H1 (cell line): ENCODE results near the gene ADAM19. TPM values are rescaled to one million over a fixed set of nuclear protein-coding genes. Genes with fewer than 3 reads are reported as not detected.

Source experiments
- CTCF ChIA-PET: fragments of 300-600 bp; sonication (Branson Sonifier 250); formaldehyde crosslinking; loops from one replicate; lab custom pipeline; 2021; ENCODE audit not compliant: partially characterized antibody; lab: Charles Lee
- POLR2A ChIA-PET: fragments of 300-600 bp; sonication (Branson Sonifier 250); formaldehyde crosslinking; loops from one replicate; lab custom pipeline; 2021; ENCODE audit warnings: inconsistent platforms; ENCODE audit not compliant: partially characterized antibody; lab: Charles Lee
- DNase-seq, 2 experiments: peaks; one replicate each; pipeline versions ENCODE4 v3.0.0 to v3.0.0-alpha.2; 2010 to 2022; ENCODE audit warnings: low spot score in 2 of 2, low read depth in 1 of 2, mixed read lengths in 1 of 2
- FAIRE-seq: peaks from 2 replicates; lab custom pipeline; 2011; peaks lifted over from hg19 to GRCh38; lab: Jason Lieb, UNC
- H2AFZ ChIP-seq: 2 replicates; pipeline ENCODE4 v1.8.1; 2012; ENCODE audit warnings: low read length, inconsistent platforms
- H2AK5ac ChIP-seq: 2 replicates; pipeline ENCODE4 v1.6.1; 2013; ENCODE audit warnings: low read depth, low read length
- H2BK120ac ChIP-seq: replicated peaks from 2 replicates; pipeline ENCODE3; 2013; ENCODE audit warnings: low read depth, low read length, inconsistent platforms
- H2BK12ac ChIP-seq: 2 replicates; pipeline ENCODE4 v1.6.1; 2013; ENCODE audit warnings: low read depth, low read length
- H2BK15ac ChIP-seq: 2 replicates; pipeline ENCODE4 v1.6.1; 2013; ENCODE audit warnings: low read length
- H2BK20ac ChIP-seq: 2 replicates; pipeline ENCODE4 v1.6.1; 2013; ENCODE audit warnings: low read length
- H2BK5ac ChIP-seq: 2 replicates; pipeline ENCODE4 v1.6.1; 2013; ENCODE audit warnings: low read depth, low read length
- H3K14ac ChIP-seq: 2 replicates; pipeline ENCODE4 v1.6.1; 2013; ENCODE audit warnings: inconsistent platforms; ENCODE audit not compliant: insufficient read length
- H3K18ac ChIP-seq: 2 replicates; pipeline ENCODE4 v1.6.1; 2013; ENCODE audit warnings: low read length; ENCODE audit errors: extremely low read depth
- H3K23ac ChIP-seq: 2 replicates; pipeline ENCODE4 v1.6.1; 2013; ENCODE audit warnings: inconsistent platforms; ENCODE audit not compliant: insufficient read length
- H3K23me2 ChIP-seq: 2 replicates; pipeline ENCODE4 v1.6.1; 2013; ENCODE audit warnings: low read depth, low read length
- H3K27ac ChIP-seq: 2 replicates; pipeline ENCODE4 v1.6.1; 2011; ENCODE audit warnings: low read depth, low read length, inconsistent platforms
- H3K27me3 ChIP-seq, 4 experiments: replicated peaks in 1 of 4; 1 replicate in 1 of 4; 2 replicates in 3 of 4; pipeline versions ENCODE4 v1.6.1 to v1.8.1; 2011 to 2013; ENCODE audit warnings: low read length in 3 of 4, mild to moderate bottlenecking in 3 of 4, inconsistent platforms in 2 of 4, mixed read lengths in 2 of 4, moderate library complexity in 1 of 4; ENCODE audit not compliant: control insufficient read depth in 3 of 4, insufficient read depth in 3 of 4; ENCODE audit errors: extremely low read depth in 1 of 4
- H3K36me3 ChIP-seq, 4 experiments: 2 replicates each; pipeline versions ENCODE4 v1.6.1 to v1.8.1; 2011 to 2013; ENCODE audit warnings: mild to moderate bottlenecking in 4 of 4, low read length in 3 of 4, moderate library complexity in 2 of 4, control low read depth in 1 of 4, inconsistent platforms in 1 of 4; ENCODE audit not compliant: insufficient read depth in 4 of 4, control insufficient read depth in 2 of 4
- H3K4ac ChIP-seq: replicated peaks from 2 replicates; pipeline ENCODE3; 2013; ENCODE audit warnings: low read length, low read depth, mixed read lengths, inconsistent platforms; ENCODE audit not compliant: insufficient read length
- H3K4me1 ChIP-seq, 4 experiments: replicated peaks in 1 of 4; 1 replicate in 1 of 4; 2 replicates in 3 of 4; pipeline versions ENCODE4 v1.6.1 to v1.8.1; 2011 to 2013; ENCODE audit warnings: low read length in 3 of 4, inconsistent platforms in 2 of 4, mixed read lengths in 1 of 4; ENCODE audit not compliant: insufficient read depth in 4 of 4, control insufficient read depth in 3 of 4
- H3K4me2 ChIP-seq, 2 experiments: 2 replicates each; pipeline versions ENCODE4 v1.6.1 to v1.8.1; 2011 to 2013; ENCODE audit warnings: low read depth in 2 of 2, low read length in 2 of 2, control low read depth in 1 of 2, inconsistent platforms in 1 of 2, mild to moderate bottlenecking in 1 of 2; ENCODE audit not compliant: insufficient read depth in 1 of 2
- H3K4me3 ChIP-seq, 4 experiments: fragments of 200-600, 300-600 bp in 1 of 4; sonication (generic), shearing (Covaris generic), sonication (Bioruptor Twin) in 1 of 4; 2 replicates each; pipeline versions ENCODE4 v1.5.1 to v1.8.1; 2011 to 2016; ENCODE audit warnings: low read length in 4 of 4, low read depth in 3 of 4, control low read depth in 2 of 4, inconsistent platforms in 2 of 4, mild to moderate bottlenecking in 2 of 4, mixed read lengths in 1 of 4, moderate library complexity in 1 of 4; ENCODE audit not compliant: insufficient read depth in 2 of 4; ENCODE audit errors: extremely low read depth in 1 of 4
- H3K56ac ChIP-seq: replicated peaks from 2 replicates; pipeline ENCODE3; 2013; ENCODE audit warnings: low read depth, mild to moderate bottlenecking, mixed read lengths, low read length, inconsistent platforms; ENCODE audit not compliant: insufficient read length
- H3K79me1 ChIP-seq: 2 replicates; pipeline ENCODE4 v1.6.1; 2013; ENCODE audit warnings: low read depth, low read length, control low read depth
- H3K79me2 ChIP-seq, 2 experiments: 2 replicates each; pipeline versions ENCODE4 v1.6.1 to v1.8.1; 2012 to 2013; ENCODE audit warnings: low read length in 2 of 2, mild to moderate bottlenecking in 2 of 2, inconsistent platforms in 1 of 2; ENCODE audit not compliant: insufficient read depth in 2 of 2, control insufficient read depth in 1 of 2
- H3K9ac ChIP-seq, 4 experiments: replicated peaks in 1 of 4; 1 replicate in 1 of 4; 2 replicates in 3 of 4; pipeline versions ENCODE4 v1.6.1 to v1.8.1; 2011 to 2013; ENCODE audit warnings: low read depth in 3 of 4, low read length in 3 of 4, control low read depth in 2 of 4, mild to moderate bottlenecking in 2 of 4, moderate library complexity in 2 of 4, inconsistent platforms in 1 of 4; ENCODE audit errors: extremely low read depth in 1 of 4
- H3K9me3 ChIP-seq, 2 experiments: 2 replicates each; pipeline versions ENCODE4 v1.6.1 to v1.8.1; 2012 to 2013; ENCODE audit warnings: mild to moderate bottlenecking in 2 of 2, moderate library complexity in 2 of 2, control low read depth in 1 of 2, inconsistent platforms in 1 of 2, low read depth in 1 of 2, low read length in 1 of 2, mixed read lengths in 1 of 2; ENCODE audit not compliant: insufficient read depth in 2 of 2
- H4K20me1 ChIP-seq, 2 experiments: replicated peaks in 1 of 2; 2 replicates each; pipeline versions ENCODE3 to v1.8.1; 2011 to 2013; ENCODE audit warnings: inconsistent platforms in 2 of 2, low read length in 2 of 2, mild to moderate bottlenecking in 1 of 2; ENCODE audit not compliant: insufficient read depth in 2 of 2, control insufficient read depth in 1 of 2
- H4K5ac ChIP-seq: 2 replicates; pipeline ENCODE4 v1.6.1; 2013; ENCODE audit warnings: low read length, low read depth, mixed read lengths, inconsistent platforms; ENCODE audit not compliant: insufficient read length
- H4K8ac ChIP-seq: 2 replicates; pipeline ENCODE4 v1.8.0; 2013; ENCODE audit warnings: mild to moderate bottlenecking, moderate library complexity, low read length, inconsistent platforms; ENCODE audit not compliant: insufficient read depth; ENCODE audit errors: extremely low read depth
- H4K91ac ChIP-seq: replicated peaks from 2 replicates; pipeline ENCODE3; 2013; ENCODE audit warnings: low read length, mixed read lengths, inconsistent platforms; ENCODE audit not compliant: insufficient read length
- CEBPB ChIP-seq: IDR thresholded peaks from 2 replicates; pipeline ENCODE4 v1.6.1; 2012; ENCODE audit warnings: low read depth, low read length
- JUN ChIP-seq: IDR thresholded peaks from 2 replicates; pipeline ENCODE4 v1.6.1; 2011; ENCODE audit warnings: low read depth, mild to moderate bottlenecking, improper control_type of control experiment, low read length
- KDM5A ChIP-seq: fragments of 200-600 bp; IDR thresholded peaks from 2 replicates; pipeline ENCODE4 v1.7.1; 2012; ENCODE audit warnings: mild to moderate bottlenecking, low read length, inconsistent platforms, mixed read lengths
- PHF8 ChIP-seq: fragments of 200-600 bp; sonication (generic); conservative IDR thresholded peaks from 2 replicates; pipeline ENCODE4 v1.7.1; 2012; ENCODE audit warnings: low read depth, mild to moderate bottlenecking, inconsistent platforms, low read length, moderate library complexity
- RFX5 ChIP-seq: IDR thresholded peaks from 2 replicates; pipeline ENCODE4 v1.6.1; 2011; ENCODE audit warnings: low read depth, low read length, improper control_type of control experiment, borderline replicate concordance
- RXRA ChIP-seq: IDR thresholded peaks from 2 replicates; pipeline ENCODE4 v1.6.1; 2011; ENCODE audit warnings: low read depth, mild to moderate bottlenecking, low read length, moderate library complexity; ENCODE audit not compliant: insufficient read depth
- SIRT6 ChIP-seq: IDR thresholded peaks from one replicate; pipeline ENCODE4 v1.7.1; 2012; ENCODE audit warnings: low read length, inconsistent platforms
- SP1 ChIP-seq: IDR thresholded peaks from 2 replicates; pipeline ENCODE4 v1.6.1; 2011; ENCODE audit warnings: low read depth, low read length
- TEAD4 ChIP-seq: IDR thresholded peaks from 2 replicates; pipeline ENCODE4 v1.6.1; 2012; ENCODE audit warnings: low read depth, low read length, inconsistent platforms, mixed read lengths
- ZNF274 ChIP-seq: IDR thresholded peaks from 2 replicates; pipeline ENCODE4 v1.7.0; 2012; ENCODE audit warnings: low read length, borderline replicate concordance; ENCODE audit errors: extremely low read depth
- WGBS, 2 experiments: shearing (Covaris generic) in 1 of 2; methylation state at CpG; one replicate each; pipeline versions ENCODE4 v1.1.6 to v1.1.7; 2013 to 2015; ENCODE audit warnings: low lambda C conversion rate in 2 of 2, mixed read lengths in 2 of 2, inconsistent platforms in 1 of 2, low coverage in 1 of 2, missing lambda C conversion rate in 1 of 2; ENCODE audit not compliant: insufficient replicate concordance in 2 of 2, insufficient coverage in 1 of 2, insufficient read length in 1 of 2; ENCODE audit errors: extremely low coverage in 1 of 2, missing lambda C conversion rate in 1 of 2; 5-methylcytosine and 5-hydroxymethylcytosine counted together
- polyA plus RNA-seq, 7 experiments: library from polyadenylated mRNA; depleted of rRNA in 3 of 7; stranded (reverse) in 5 of 7; unstranded in 2 of 7; fragments of >200 nt in 5 of 7; fragments of 200-250 nt in 2 of 7; gene quantifications; 1 replicate in 5 of 7; 2 replicates in 1 of 7; 4 replicates in 1 of 7; pipeline versions ENCODE4 v1.2.1 to v1.2.3, GENCODE V29; 2011 to 2013; ENCODE audit warnings: missing spikeins in 2 of 7, mixed read lengths in 2 of 7
- total RNA-seq: library from RNA; stranded (reverse); fragmentation: NEBNext Ultra II Directional; extraction: Animal tissue kit (Norgen Biotek cat#: 25700); gene quantifications from 2 replicates; pipeline ENCODE4 v1.2.1, GENCODE V29; 2021

The ADAM19 gene
- total and polyA plus RNA-seq, 2 of the 8 experiments (the other 6 are each of a cell fraction or from before 2014, with no cell fraction given), result 6.5 to 22.7 TPM

DNA sequence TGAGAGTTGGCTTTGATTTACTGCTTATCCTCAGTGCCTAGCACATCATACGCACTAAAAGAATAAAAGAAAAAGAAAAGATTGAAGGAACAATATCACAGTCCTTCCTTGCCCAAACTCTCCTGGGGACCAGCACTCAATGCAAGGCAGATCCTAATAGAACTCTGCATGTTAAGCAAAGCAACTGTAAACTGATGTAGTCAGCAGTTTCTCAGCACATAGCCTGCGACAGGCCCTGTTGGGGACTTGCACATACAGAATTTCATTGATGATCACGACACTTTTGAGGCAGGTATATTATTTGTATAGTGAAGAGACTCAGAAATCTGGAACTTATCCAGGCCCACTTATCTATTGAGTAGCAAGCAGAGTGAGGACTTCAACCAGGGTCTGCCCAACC, 100.1 kb downstream of the ADAM19 start:
- Histone ChIP-seq H2BK20ac (no peak overlapping the region), H2BK120ac (no peak overlapping the region), H3K23me2 (no peaks in the 10 kb centered on the region), H3K79me2 (no peaks in the 10 kb centered on the region)
- 88% methylated on average over 3 of the region's 3 CpGs; no CpG with 5 or more reads in 1 of the 2 experiments for WGBS, 2 experiments
- POLR2A ChIA-PET, result no interaction called here
- TF ChIP-seq RFX5 (no peak), ZNF274 (no peak), SP1 (no peak), SIRT6 (no peak), CEBPB (no peak), TEAD4 (no peak), KDM5A (no peak), RXRA (no peak), PHF8 (no peak), JUN (no peak)
- TF ChIP-seq, all 59 proteins: peak for 0
- H3K9ac ChIP-seq, result no peak overlapping the region
- no peak overlapping the region for H3K56ac ChIP-seq
- H3K27me3 ChIP-seq, result no peaks in the 10 kb centered on the region
- H4K20me1 ChIP-seq, result peaks cover 0 to 2% of the 10 kb centered on the region in 2 experiments
- H3K14ac ChIP-seq, result no peak overlapping the region
- H4K5ac ChIP-seq, result no peak overlapping the region
- H3K27ac ChIP-seq, result no peak overlapping the region
- H2BK12ac ChIP-seq, result no peak overlapping the region
- H3K4ac ChIP-seq, result no peak overlapping the region
- H3K79me1 ChIP-seq, result no peaks in the 10 kb centered on the region
- H3K4me3 ChIP-seq, result no peak overlapping the region
- no peaks in the 10 kb centered on the region for H3K36me3 ChIP-seq
- H3K23ac ChIP-seq, result no peak overlapping the region
- DNase-seq (no peak), FAIRE-seq (no peak)
- H3K18ac ChIP-seq, result no peak overlapping the region
- CTCF ChIA-PET, result interaction anchor here (1.1 to 8.5 kb wide), 10 partner anchors 10 to 152 kb away, joined by 3 to 112 read pairs (median 26); partner anchors contain the start of gene NIPAL4
- H2AFZ ChIP-seq, result no peak overlapping the region
- H3K4me1 ChIP-seq, result peaks cover 0 to 2% (median 0%) of the 10 kb centered on the region in 4 experiments; a peak in 3 of 7 replicates
- no peak overlapping the region for H2BK5ac ChIP-seq
- H2AK5ac ChIP-seq, result no peak overlapping the region
- no peak overlapping the region for H4K91ac ChIP-seq
- H4K8ac ChIP-seq, result no peak overlapping the region
- H3K4me2 ChIP-seq, result no peak overlapping the region
- 0 out of 4 replicates have a peak, but pooled peaks cover 0 to 2% of the 10 kb centered on the region in 2 experiments for H3K9me3 ChIP-seq
- H2BK15ac ChIP-seq, result no peak overlapping the region
